Measurements from ENCODE around the gene LGI4.

LGI4 gene

GRCh38 chr19:35134601-35135242 is at the start of gene LGI4:
Gene LGI4, minus strand, starts transcription at chr19:35135059. Its CDS starts 379 bp downstream, at chr19:35134680.
- no peak for DNase-seq

GRCh38 chr19:35184267-35184666 is 49.4 kb upstream of the LGI4 start:
- DNase-seq, result no peak

- DNase-seq, result no peak
Observed at GRCh38 chr19:35181387-35181786, 46.5 kb upstream of the LGI4 start.

- no peak for DNase-seq
Observed at GRCh38 chr19:35179830-35180229, 45.0 kb upstream of the LGI4 start.

- DNase-seq, result no peak
Observed at GRCh38 chr19:35178701-35179100, 43.8 kb upstream of the LGI4 start.

- DNase-seq, result no peak
Observed at GRCh38 chr19:35177377-35178274, 42.8 kb upstream of the LGI4 start.

- DNase-seq, result no peak
Observed at GRCh38 chr19:35176181-35176570, 41.3 kb upstream of the LGI4 start.

- DNase-seq, result no peak
Observed at GRCh38 chr19:35174226-35174625, 39.4 kb upstream of the LGI4 start.

GRCh38 chr19:35171730-35172129 is 36.9 kb upstream of the LGI4 start:
- DNase-seq, result no peak

- DNase-seq, result no peak
Observed at GRCh38 chr19:35170359-35171061, 35.7 kb upstream of the LGI4 start.

- no peak for DNase-seq
Observed at GRCh38 chr19:35169221-35169995, 34.5 kb upstream of the LGI4 start.

GRCh38 chr19:35168196-35168595 is 33.3 kb upstream of the LGI4 start:
- DNase-seq, result no peak

GRCh38 chr19:35167251-35168119 is 32.6 kb upstream of the LGI4 start:
- DNase-seq, result no peak

- no peak for DNase-seq
Observed at GRCh38 chr19:35166100-35167063, 31.5 kb upstream of the LGI4 start.

- no peak for DNase-seq
Observed at GRCh38 chr19:35165200-35166058, 30.6 kb upstream of the LGI4 start.

GRCh38 chr19:35164418-35164817 is 29.6 kb upstream of the LGI4 start:
- DNase-seq, result no peak

GRCh38 chr19:35162471-35163326 is 27.8 kb upstream of the LGI4 start:
- DNase-seq, result no peak

GRCh38 chr19:35161434-35161743 is 26.5 kb upstream of the LGI4 start:
- no peak for DNase-seq

Data from NCI-H1105 treated with DMSO at 0.1 percent for 48 hours (cell line).